Peyer's patch (tissue), 4 donors: ENCODE data around the gene SH3RF3.

Source experiments
- CTCF ChIP-seq, 6 experiments: fragments of 450-650 bp in 4 of 6; fragments of 200-600 bp in 2 of 6; sonication (generic) in 1 of 6; IDR thresholded peaks; one replicate each; pipeline ENCODE4 v1.5.1; 2017 to 2019; ENCODE audit warnings: antibody characterized with exemption in 6 of 6, mild to moderate bottlenecking in 3 of 6, moderate library complexity in 1 of 6
- POLR2A ChIP-seq, 2 donors: fragments of 450-650 bp; IDR thresholded peaks; one replicate each; pipeline ENCODE4 v1.5.1; 2017; ENCODE audit warnings: antibody characterized with exemption in 2 of 2, mild to moderate bottlenecking in 2 of 2, moderate library complexity in 2 of 2

GRCh38 chr2:109356324-109357035 is 227.5 kb downstream of the SH3RF3 start:
- no peak for TF ChIP-seq CTCF (IDR thresholded peaks at IDR 0.05)
- no peak for TF ChIP-seq POLR2A (IDR thresholded peaks at IDR 0.05)
